Measurements from ENCODE around the gene FCHSD2.
A peak's percentile ranks its signal among the peaks of the same experiment; 100 is the strongest.
"Not testable (repeated sequence)": the region's sequence is repeated elsewhere in the genome, so short reads cannot be mapped to it uniquely, and the experiment has no call there.

Gene FCHSD2

GRCh38 chr11:72820439-72821139 is 321.5 kb downstream of the FCHSD2 start:
- DNase-seq (ENCODE audit: low spot score), result no peak

- no peak for DNase-seq (ENCODE audit: low spot score)
Measured at GRCh38 chr11:72818971-72819370, 323.1 kb downstream of the FCHSD2 start.

- no peak for DNase-seq (ENCODE audit: low spot score)
Measured at GRCh38 chr11:72817966-72818365, 324.2 kb downstream of the FCHSD2 start.

- DNase-seq (ENCODE audit: low spot score), result no peak
Measured at GRCh38 chr11:72816404-72816990, 325.6 kb downstream of the FCHSD2 start.

GRCh38 chr11:72815110-72815618 is 327.0 kb downstream of the FCHSD2 start:
- DNase-seq (ENCODE audit: low spot score), result peak; percentile 42

- peak; percentile 89 for DNase-seq (ENCODE audit: low spot score)
Measured at GRCh38 chr11:72814286-72815109, 327.6 kb downstream of the FCHSD2 start, which contains the start of gene ATG16L2. Gene ATG16L2, plus strand, starts transcription at chr11:72814411. Its CDS starts 35 bp downstream, at chr11:72814446.

- DNase-seq (ENCODE audit: low spot score), result peak; percentile 84
Measured at GRCh38 chr11:72813740-72814285, 328.3 kb downstream of the FCHSD2 start.

- peak; percentile 75 for DNase-seq (ENCODE audit: low spot score)
Measured at GRCh38 chr11:72812967-72813739, 329.0 kb downstream of the FCHSD2 start.

GRCh38 chr11:72812604-72812966 is 329.5 kb downstream of the FCHSD2 start:
- DNase-seq (ENCODE audit: low spot score), result no peak

- DNase-seq (ENCODE audit: low spot score), result not testable (repeated sequence)
Measured at GRCh38 chr11:72811686-72812085, 330.4 kb downstream of the FCHSD2 start.

GRCh38 chr11:72808331-72808798 is 333.8 kb downstream of the FCHSD2 start:
- no peak for DNase-seq (ENCODE audit: low spot score)

GRCh38 chr11:72807792-72808191 is 334.3 kb downstream of the FCHSD2 start:
- DNase-seq (ENCODE audit: low spot score), result no peak

GRCh38 chr11:72807021-72807693 is 335.0 kb downstream of the FCHSD2 start:
- no peak for DNase-seq (ENCODE audit: low spot score)

GRCh38 chr11:72806378-72806777 is 335.7 kb downstream of the FCHSD2 start:
- not testable (repeated sequence) for DNase-seq (ENCODE audit: low spot score)

- no peak for DNase-seq (ENCODE audit: low spot score)
Measured at GRCh38 chr11:72805216-72805615, 336.9 kb downstream of the FCHSD2 start.

GRCh38 chr11:72802822-72803221 is 339.3 kb downstream of the FCHSD2 start:
- DNase-seq (ENCODE audit: low spot score), result no peak

- no peak for DNase-seq (ENCODE audit: low spot score)
Measured at GRCh38 chr11:72799441-72799840, 342.7 kb downstream of the FCHSD2 start.

- DNase-seq (ENCODE audit: low spot score), result no peak
Measured at GRCh38 chr11:72798361-72798760, 343.8 kb downstream of the FCHSD2 start.

- peak; percentile 95 for DNase-seq (ENCODE audit: low spot score)
Measured at GRCh38 chr11:72793425-72794367, 348.4 kb downstream of the FCHSD2 start, which contains the start of gene STARD10. Gene STARD10, minus strand, starts transcription at chr11:72794047. Its CDS starts 12,866 bp downstream, at chr11:72781181.

- DNase-seq (ENCODE audit: low spot score), result no peak
Measured at GRCh38 chr11:72793076-72793424, 349.1 kb downstream of the FCHSD2 start.
